Loucy (cell line): Measurements from ENCODE around the gene NLGN1.
A peak's percentile ranks its signal among the peaks of the same experiment; 100 is the strongest.

Source experiments
- H2AFZ ChIP-seq: fragments of 200-600 bp; sonication (generic); 2 replicates; pipeline ENCODE4 v1.6.0; 2016; ENCODE audit warnings: antibody characterized with exemption, mild to moderate bottlenecking, low read length, moderate library complexity
- H3F3A ChIP-seq: fragments of 200-600 bp; 2 replicates; pipeline ENCODE4 v1.6.0; 2016; ENCODE audit warnings: antibody characterized with exemption, low read depth, mild to moderate bottlenecking
- H3K27me3 ChIP-seq: fragments of 200-600 bp; sonication (generic); 2 replicates; pipeline ENCODE4 v1.6.1; 2014; ENCODE audit warnings: low read length, mild to moderate bottlenecking; ENCODE audit not compliant: insufficient read depth, poor library complexity, severe bottlenecking
- H3K36me3 ChIP-seq: fragments of 200-600 bp; sonication (generic); 2 replicates; pipeline ENCODE4 v1.6.1; 2016; ENCODE audit warnings: low read length; ENCODE audit not compliant: insufficient read depth
- H3K4me1 ChIP-seq: fragments of 200-600 bp; sonication (generic); 2 replicates; pipeline ENCODE4 v1.5.1; 2014; ENCODE audit warnings: low read length, mild to moderate bottlenecking; ENCODE audit not compliant: insufficient read depth, poor library complexity, severe bottlenecking
- H3K4me2 ChIP-seq: fragments of 200-600 bp; sonication (generic); 2 replicates; pipeline ENCODE4 v1.6.0; 2014; ENCODE audit warnings: antibody characterized with exemption, low read length, low read depth, mild to moderate bottlenecking; ENCODE audit not compliant: poor library complexity, severe bottlenecking
- H3K4me3 ChIP-seq: fragments of 200-600 bp; sonication (generic); 2 replicates; pipeline ENCODE4 v1.5.1; 2014; ENCODE audit warnings: low read length, mild to moderate bottlenecking, mixed read lengths; ENCODE audit not compliant: poor library complexity, severe bottlenecking
- H3K79me2 ChIP-seq: fragments of 200-600 bp; sonication (generic); 2 replicates; pipeline ENCODE4 v1.6.1; 2014; ENCODE audit warnings: low read length; ENCODE audit not compliant: insufficient read depth
- H3K9ac ChIP-seq: fragments of 200-600 bp; sonication (generic); 2 replicates; pipeline ENCODE4 v1.6.0; 2014; ENCODE audit warnings: mild to moderate bottlenecking, low read depth, low read length, moderate library complexity; ENCODE audit not compliant: poor library complexity, severe bottlenecking
- H3K9me2 ChIP-seq: fragments of 200-600 bp; sonication (generic); replicated peaks from 2 replicates; pipeline ENCODE4 v1.6.1; 2016; ENCODE audit warnings: low read depth, low read length, mixed read lengths
- H3K9me3 ChIP-seq: fragments of 200-600 bp; sonication (generic); 2 replicates; pipeline ENCODE4 v1.6.1; 2014; ENCODE audit warnings: mild to moderate bottlenecking, antibody characterized with exemption, low read length, low read depth; ENCODE audit not compliant: insufficient read depth
- H4K20me1 ChIP-seq: fragments of 200-600 bp; sonication (generic); 2 replicates; pipeline ENCODE4 v1.6.0; 2014; ENCODE audit warnings: antibody characterized with exemption, low read length, mild to moderate bottlenecking; ENCODE audit not compliant: insufficient read depth, poor library complexity, severe bottlenecking
- CTCF ChIP-seq: fragments of 200-600 bp; sonication (generic); conservative IDR thresholded peaks from 2 replicates; pipeline ENCODE4 v1.5.1; 2014; ENCODE audit warnings: mild to moderate bottlenecking, antibody characterized with exemption, low read length
- EZH2phosphoT487 ChIP-seq: fragments of 200-600 bp; IDR thresholded peaks from 2 replicates; pipeline ENCODE4 v1.6.1; 2018; ENCODE audit warnings: antibody characterized with exemption, mild to moderate bottlenecking, moderate library complexity, borderline replicate concordance

The NLGN1 gene

GRCh38 chr3:173568623-173569022, 171.1 kb downstream of the NLGN1 start:
- Histone ChIP-seq H3K9me2 (no peaks in the 10 kb centered on the region), H3K9me3 (no peaks in the 10 kb centered on the region), H3K27me3 (no peaks in the 10 kb centered on the region)

GRCh38 chr3:173583496-173583895, 186.0 kb downstream of the NLGN1 start:
- no peak overlapping the region for H3K4me3 ChIP-seq
- H3F3A ChIP-seq: no peaks in the 10 kb centered on the region
- no peaks in the 10 kb centered on the region for H3K9me2 ChIP-seq
- no peak overlapping the region for H3K9ac ChIP-seq
- no peaks in the 10 kb centered on the region for H3K9me3 ChIP-seq
- H3K27me3 ChIP-seq: no peaks in the 10 kb centered on the region
- no peaks in the 10 kb centered on the region for H3K36me3 ChIP-seq
- H3K79me2 ChIP-seq: no peaks in the 10 kb centered on the region
- H3K4me2 ChIP-seq: no peak overlapping the region
- H2AFZ ChIP-seq: no peak overlapping the region
- H4K20me1 ChIP-seq: no peaks in the 10 kb centered on the region
- no peaks in the 10 kb centered on the region for H3K4me1 ChIP-seq
- TF ChIP-seq CTCF (no peak), EZH2phosphoT487 (no peak)

More at GRCh38 chr3:173568623-173569022, 171.1 kb downstream of the NLGN1 start:
- no peak overlapping the region for H2AFZ ChIP-seq
- H3K4me2 ChIP-seq: no peak overlapping the region
- H3F3A ChIP-seq: no peaks in the 10 kb centered on the region
- H3K9ac ChIP-seq: no peak overlapping the region
- H3K4me1 ChIP-seq: no peaks in the 10 kb centered on the region
- no peaks in the 10 kb centered on the region for H3K36me3 ChIP-seq
- H3K79me2 ChIP-seq: no peaks in the 10 kb centered on the region
- TF ChIP-seq CTCF (no peak), EZH2phosphoT487 (no peak)
- no peaks in the 10 kb centered on the region for H4K20me1 ChIP-seq
- no peak overlapping the region for H3K4me3 ChIP-seq

DNA sequence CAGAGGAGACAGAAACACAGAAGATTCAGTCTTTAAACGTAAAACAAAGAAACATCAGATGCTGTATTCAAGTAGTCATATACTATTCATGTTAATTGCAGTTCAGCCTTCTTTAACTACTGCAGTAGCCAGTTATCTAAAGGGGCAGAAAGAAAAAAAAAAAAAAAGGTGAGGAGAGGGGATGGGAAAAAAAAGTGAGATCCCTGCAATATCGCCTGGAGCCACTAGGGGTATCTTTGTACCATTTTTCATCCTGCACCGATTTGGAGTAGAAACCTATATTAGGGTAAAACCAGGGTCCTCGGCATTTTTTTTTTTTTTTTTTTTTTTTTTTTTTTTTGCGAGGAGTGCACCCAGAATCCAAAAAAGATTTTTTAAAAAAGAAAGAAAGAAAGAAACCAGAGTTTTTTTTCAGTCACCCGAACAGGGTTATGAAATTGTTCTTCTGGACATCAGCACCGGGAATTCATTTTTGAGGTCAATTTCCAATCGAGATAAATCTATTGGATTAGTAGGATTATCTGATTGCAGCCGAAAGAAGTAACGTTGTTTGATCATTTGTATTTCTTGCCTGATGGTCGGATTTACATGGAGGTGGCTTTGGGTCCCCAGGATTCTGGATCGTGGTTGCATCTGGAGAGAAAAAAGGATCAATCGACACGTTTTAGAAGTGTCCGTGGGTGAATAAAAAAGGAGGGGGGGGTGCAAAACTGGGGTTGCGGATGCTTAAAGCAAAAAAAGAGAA, 186.7 kb downstream of the NLGN1 start:
- H2AFZ ChIP-seq: no peak overlapping the region
- no peaks in the 10 kb centered on the region for H3K4me1 ChIP-seq
- no peak overlapping the region for H3K4me2 ChIP-seq
- no peaks in the 10 kb centered on the region for H3K9me2 ChIP-seq
- H3K4me3 ChIP-seq: no peak overlapping the region
- H3K36me3 ChIP-seq: no peaks in the 10 kb centered on the region
- no peaks in the 10 kb centered on the region for H3K27me3 ChIP-seq
- H3F3A ChIP-seq: no peaks in the 10 kb centered on the region
- H3K9ac ChIP-seq: no peak overlapping the region
- TF ChIP-seq CTCF (peak; percentile 77), EZH2phosphoT487 (no peak)
- H4K20me1 ChIP-seq: no peaks in the 10 kb centered on the region
- H3K9me3 ChIP-seq: no peaks in the 10 kb centered on the region
- H3K79me2 ChIP-seq: no peaks in the 10 kb centered on the region
